Measurements from ENCODE around the gene POLR2C. TPM values are rescaled to one million over a fixed set of nuclear protein-coding genes. Genes with fewer than 3 reads are reported as not detected.

The POLR2C gene
- total RNA-seq, 1 experiment from 2014 or later: 69.4 TPM

DNA sequence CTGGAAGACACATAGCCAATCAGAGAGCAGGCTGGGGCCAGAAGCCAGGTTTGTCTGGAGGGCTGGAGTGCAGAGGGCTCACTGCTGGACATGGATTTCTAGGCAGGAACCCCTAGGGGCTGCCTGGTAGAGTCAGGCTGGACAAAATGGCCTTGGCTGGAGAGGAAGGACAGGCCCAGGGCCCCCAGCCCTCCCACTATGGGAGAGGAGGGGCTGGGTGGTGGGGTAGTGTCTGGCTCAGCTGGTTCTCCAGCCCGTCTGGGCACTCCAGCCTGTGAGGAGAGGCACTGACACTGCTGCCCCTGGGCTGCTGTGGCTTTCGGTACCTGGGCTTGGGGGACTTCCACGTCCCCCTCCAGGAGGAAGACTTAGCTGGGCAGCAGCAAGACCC, 45.6 kb downstream of the POLR2C start:
- Mint-ChIP-seq H3K27ac (ENCODE audit: unreplicated experiment) (no peak overlapping the region), H3K36me3 (ENCODE audit: insufficient read depth, unreplicated experiment) (no peaks in the 10 kb centered on the region), H3K9me3 (ENCODE audit: low read depth, unreplicated experiment) (no peaks in the 10 kb centered on the region), H3K4me1 (ENCODE audit: low read depth, unreplicated experiment) (no peaks in the 10 kb centered on the region), H3K27me3 (ENCODE audit: unreplicated experiment) (peaks cover 63% of the 10 kb centered on the region), H3K4me3 (ENCODE audit: low read depth, unreplicated experiment) (no peak overlapping the region)
- CTCF ChIA-PET: no interaction called here
- no TSS peak for BruUV-seq (replicated peaks)
- TF ChIP-seq, protein P1, sequence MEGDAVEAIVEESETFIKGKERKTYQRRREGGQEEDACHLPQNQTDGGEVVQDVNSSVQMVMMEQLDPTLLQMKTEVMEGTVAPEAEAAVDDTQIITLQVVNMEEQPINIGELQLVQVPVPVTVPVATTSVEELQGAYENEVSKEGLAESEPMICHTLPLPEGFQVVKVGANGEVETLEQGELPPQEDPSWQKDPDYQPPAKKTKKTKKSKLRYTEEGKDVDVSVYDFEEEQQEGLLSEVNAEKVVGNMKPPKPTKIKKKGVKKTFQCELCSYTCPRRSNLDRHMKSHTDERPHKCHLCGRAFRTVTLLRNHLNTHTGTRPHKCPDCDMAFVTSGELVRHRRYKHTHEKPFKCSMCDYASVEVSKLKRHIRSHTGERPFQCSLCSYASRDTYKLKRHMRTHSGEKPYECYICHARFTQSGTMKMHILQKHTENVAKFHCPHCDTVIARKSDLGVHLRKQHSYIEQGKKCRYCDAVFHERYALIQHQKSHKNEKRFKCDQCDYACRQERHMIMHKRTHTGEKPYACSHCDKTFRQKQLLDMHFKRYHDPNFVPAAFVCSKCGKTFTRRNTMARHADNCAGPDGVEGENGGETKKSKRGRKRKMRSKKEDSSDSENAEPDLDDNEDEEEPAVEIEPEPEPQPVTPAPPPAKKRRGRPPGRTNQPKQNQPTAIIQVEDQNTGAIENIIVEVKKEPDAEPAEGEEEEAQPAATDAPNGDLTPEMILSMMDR (IDR thresholded peaks at IDR 0.05; ENCODE audit: unreplicated experiment): no peak
- intact Hi-C loops (cut with micrococcal nuclease; ENCODE audit: unreplicated experiment): no loop called here
- DNase-seq: no peak

DNA sequence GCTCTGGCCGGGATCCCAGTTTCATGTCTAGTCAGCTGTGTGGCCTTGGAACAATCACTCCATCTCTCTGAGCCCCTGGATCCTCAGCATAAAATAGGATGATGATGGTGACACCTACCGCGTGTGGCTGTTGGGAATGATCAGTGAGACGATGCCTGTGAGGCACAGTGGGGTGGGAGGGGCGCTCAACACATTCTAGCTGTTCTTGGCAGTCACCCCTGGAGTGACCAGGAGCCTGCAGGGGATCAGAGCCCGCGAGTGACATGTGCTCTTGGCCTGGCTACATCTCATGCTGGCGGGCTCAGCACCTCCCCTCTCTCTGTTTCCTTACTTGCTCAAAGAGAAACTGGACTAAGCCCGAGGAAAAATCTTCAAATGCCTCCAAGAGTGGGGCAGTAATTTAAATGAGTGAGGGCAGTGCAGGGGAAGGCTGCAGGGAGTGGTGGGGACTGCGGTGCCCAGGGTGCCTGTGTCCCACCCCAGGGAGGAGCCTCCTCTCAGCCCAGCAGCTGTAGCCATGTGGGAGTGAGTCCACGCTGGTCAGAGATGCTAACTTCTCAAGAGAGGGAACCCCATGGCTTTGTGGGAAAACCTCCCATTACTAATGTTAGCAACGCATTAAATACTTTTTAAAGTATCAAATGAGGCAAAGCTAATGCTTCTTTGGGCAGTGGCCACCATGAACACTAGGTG, 46.9 kb downstream of the POLR2C start:
- Mint-ChIP-seq H3K27me3 (ENCODE audit: unreplicated experiment) (peaks cover 50% of the 10 kb centered on the region), H3K9me3 (ENCODE audit: low read depth, unreplicated experiment) (no peaks in the 10 kb centered on the region), H3K4me3 (ENCODE audit: low read depth, unreplicated experiment) (no peak overlapping the region), H3K36me3 (ENCODE audit: insufficient read depth, unreplicated experiment) (no peaks in the 10 kb centered on the region), H3K4me1 (ENCODE audit: low read depth, unreplicated experiment) (no peaks in the 10 kb centered on the region), H3K27ac (ENCODE audit: unreplicated experiment) (no peak overlapping the region)
- intact Hi-C loops (cut with micrococcal nuclease; ENCODE audit: unreplicated experiment): no loop called here
- no peak for DNase-seq
- TF ChIP-seq, protein P1 (IDR thresholded peaks at IDR 0.05; ENCODE audit: unreplicated experiment): no peak
- CTCF ChIA-PET: no interaction called here
- BruUV-seq (replicated peaks): no TSS peak

GRCh38 chr16:57510016-57510871, 47.8 kb downstream of the POLR2C start:
- CTCF ChIA-PET: interaction anchor here (0.6 to 0.7 kb wide), 2 partner anchors 10 to 168 kb away, joined by 3 read pairs; no protein-coding TSS in a partner anchor
- intact Hi-C loops (cut with micrococcal nuclease; ENCODE audit: unreplicated experiment): loop anchor here (10.0 kb wide), 1 partner anchor 425 kb away; no protein-coding TSS in a partner anchor
- Mint-ChIP-seq H3K9me3 (ENCODE audit: low read depth, unreplicated experiment) (no peaks in the 10 kb centered on the region), H3K4me3 (ENCODE audit: low read depth, unreplicated experiment) (no peak overlapping the region), H3K27ac (ENCODE audit: unreplicated experiment) (no peak overlapping the region), H3K36me3 (ENCODE audit: insufficient read depth, unreplicated experiment) (no peaks in the 10 kb centered on the region), H3K27me3 (ENCODE audit: unreplicated experiment) (peaks cover 41% of the 10 kb centered on the region), H3K4me1 (ENCODE audit: low read depth, unreplicated experiment) (no peaks in the 10 kb centered on the region)
- no TSS peak for BruUV-seq (replicated peaks)
- no peak for DNase-seq
- TF ChIP-seq, protein P1 (IDR thresholded peaks at IDR 0.05; ENCODE audit: unreplicated experiment): no peak

DNA sequence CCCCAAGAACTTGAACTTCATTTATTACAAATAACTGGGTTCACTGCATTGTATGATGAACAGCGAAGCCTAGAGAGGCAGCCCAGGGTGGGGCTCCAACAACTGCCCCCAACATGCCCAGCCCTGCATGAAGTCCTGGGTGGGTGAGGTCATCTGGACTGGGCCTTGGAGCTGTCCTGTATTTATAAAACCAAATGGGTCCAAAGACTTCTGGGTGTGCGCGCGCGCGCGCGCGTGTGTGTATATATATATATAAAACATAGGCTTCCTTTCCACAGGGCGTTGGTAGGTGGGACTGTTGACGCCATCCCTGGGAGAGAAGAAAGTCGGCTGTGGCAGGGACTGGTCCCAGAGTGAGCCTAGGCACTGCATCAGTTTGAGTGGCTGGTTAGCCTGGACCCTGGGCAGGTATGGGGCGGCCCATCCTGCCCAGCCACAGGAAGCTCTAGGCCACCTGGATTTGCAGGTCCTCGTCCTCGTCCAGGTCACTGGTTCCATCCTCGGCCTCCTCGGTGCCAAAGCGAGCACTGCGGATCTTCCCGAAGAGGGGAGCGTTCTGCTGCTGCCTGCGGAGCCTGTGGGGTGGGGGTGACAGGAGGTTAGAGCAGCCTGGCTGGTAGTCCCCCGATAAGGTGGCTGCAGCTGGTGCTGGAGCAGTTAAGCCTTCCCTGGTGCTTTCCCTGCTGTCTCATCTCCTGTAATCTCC, 50.0 kb downstream of the POLR2C start:
- no peak overlapping the region for H3K27ac Mint-ChIP-seq (ENCODE audit: unreplicated experiment)
- no peaks in the 10 kb centered on the region for H3K36me3 Mint-ChIP-seq (ENCODE audit: insufficient read depth, unreplicated experiment)
- H3K4me1 Mint-ChIP-seq (ENCODE audit: low read depth, unreplicated experiment): no peaks in the 10 kb centered on the region
- H3K9me3 Mint-ChIP-seq (ENCODE audit: low read depth, unreplicated experiment): no peaks in the 10 kb centered on the region
- intact Hi-C loops (cut with micrococcal nuclease; ENCODE audit: unreplicated experiment): loop anchor here (10.0 kb wide), 1 partner anchor 428 kb away; no protein-coding TSS in a partner anchor
- TF ChIP-seq, protein P1 (IDR thresholded peaks at IDR 0.05; ENCODE audit: unreplicated experiment): no peak
- no TSS peak for BruUV-seq (replicated peaks)
- CTCF ChIA-PET: no interaction called here
- DNase-seq: no peak
- peaks cover 19% of the 10 kb centered on the region for H3K27me3 Mint-ChIP-seq (ENCODE audit: unreplicated experiment)
- no peak overlapping the region for H3K4me3 Mint-ChIP-seq (ENCODE audit: low read depth, unreplicated experiment)
